Measurements from ENCODE around the gene IL9R.
A peak's percentile ranks its signal among the peaks of the same experiment; 100 is the strongest.
"Not testable (repeated sequence)": the region's sequence is repeated elsewhere in the genome, so short reads cannot be mapped to it uniquely, and the experiment has no call there.

Gene IL9R

DNA sequence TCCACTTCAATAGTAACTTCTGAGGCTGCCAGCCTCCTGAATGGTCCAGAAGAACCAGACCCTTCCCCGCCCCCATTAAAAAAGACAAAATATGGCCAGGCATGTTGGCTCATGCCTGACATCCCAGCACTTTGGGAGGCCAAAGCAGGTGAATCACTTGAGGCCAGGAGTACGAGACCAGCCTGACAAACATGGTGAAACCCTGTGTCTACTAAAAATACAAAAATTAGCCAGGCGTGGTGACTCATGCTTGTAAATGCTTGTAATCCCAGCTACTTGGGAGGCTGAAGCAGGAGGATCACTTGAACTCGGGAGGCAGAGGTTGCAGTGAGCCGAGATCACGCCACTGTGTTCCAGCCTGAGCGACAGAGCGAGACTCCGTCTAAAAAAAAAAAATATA is 2.3 kb downstream of the IL9R start:
- DNase-seq: not testable (repeated sequence)

DNA sequence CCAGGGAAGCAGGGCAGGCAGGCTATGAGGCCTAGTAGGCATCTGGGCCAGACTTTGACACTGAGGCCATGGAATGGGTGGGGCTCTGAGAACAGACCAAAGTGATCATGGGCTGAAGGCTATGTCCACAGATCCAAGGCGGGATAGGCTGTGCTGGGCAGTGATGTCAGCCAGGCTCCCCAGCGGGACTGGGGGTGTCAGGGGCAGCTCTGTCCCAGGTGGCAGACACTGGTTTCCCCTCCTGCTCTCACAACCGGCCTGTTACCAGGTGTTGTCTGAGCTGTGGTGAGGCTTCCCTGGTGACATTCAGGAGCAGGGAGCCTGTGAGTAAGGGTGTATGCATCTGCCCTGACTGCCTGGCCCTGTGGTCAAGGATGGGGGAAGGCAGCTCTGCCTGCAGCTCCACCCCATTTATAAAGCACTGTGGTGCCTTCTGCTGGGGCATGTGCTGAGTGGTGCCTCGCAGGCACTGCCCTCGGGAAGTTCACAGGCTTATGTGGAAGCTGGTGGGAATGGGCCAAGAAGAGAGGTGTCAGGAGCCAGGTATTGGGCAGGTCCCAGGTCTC is 2.9 kb downstream of the IL9R start:
- DNase-seq: no peak

DNA sequence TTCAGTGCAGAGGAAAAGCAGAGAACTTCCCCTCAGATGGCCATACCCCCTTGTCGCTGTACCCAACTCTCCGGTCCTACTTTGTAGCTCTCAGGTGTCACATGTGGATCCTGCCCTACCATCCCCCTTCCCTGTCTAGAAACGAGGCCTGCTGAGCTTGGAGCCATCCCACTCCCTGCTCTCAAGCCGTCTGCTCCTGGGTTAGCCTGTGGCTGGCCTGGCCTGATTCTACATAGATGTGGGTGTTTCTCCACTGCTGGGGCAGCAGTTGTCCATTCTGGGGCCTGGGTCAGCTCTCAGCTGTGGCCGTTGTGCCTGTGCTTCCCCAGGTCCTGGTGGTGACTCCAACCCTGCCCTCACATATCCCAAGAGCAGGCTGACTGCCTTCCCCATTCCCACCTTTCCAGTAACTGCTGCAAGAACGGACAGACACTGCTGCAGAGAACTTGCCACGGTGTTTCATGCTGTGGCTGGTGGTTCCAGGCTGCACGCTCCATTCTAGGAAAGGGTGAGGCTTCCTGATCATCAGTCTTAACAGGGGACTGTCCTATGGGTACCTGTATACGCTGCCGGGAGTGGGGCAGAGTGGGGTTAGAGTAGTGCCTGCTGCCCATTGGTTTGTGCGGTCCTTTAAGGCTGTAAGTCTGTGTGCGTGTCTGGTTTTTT is 3.6 kb downstream of the IL9R start:
- DNase-seq: no peak

DNA sequence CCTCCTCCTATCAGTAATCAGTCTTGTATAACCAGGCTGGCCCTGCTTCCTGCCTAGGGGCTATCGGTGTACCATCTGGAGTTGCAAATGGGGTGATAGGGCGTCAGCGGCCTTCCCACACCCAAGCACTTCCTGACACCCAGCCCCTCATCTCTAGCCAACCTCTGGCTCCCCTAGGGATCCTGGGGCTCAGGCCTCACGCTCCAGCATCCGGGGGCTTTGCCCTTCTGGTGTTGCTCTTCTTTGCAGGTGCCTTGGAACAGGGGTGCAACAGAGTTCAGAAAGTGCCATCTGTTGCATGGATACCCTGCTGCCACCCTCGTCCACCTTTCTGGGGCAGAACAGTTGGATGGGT is 4.1 kb downstream of the IL9R start:
- no peak for DNase-seq

DNA sequence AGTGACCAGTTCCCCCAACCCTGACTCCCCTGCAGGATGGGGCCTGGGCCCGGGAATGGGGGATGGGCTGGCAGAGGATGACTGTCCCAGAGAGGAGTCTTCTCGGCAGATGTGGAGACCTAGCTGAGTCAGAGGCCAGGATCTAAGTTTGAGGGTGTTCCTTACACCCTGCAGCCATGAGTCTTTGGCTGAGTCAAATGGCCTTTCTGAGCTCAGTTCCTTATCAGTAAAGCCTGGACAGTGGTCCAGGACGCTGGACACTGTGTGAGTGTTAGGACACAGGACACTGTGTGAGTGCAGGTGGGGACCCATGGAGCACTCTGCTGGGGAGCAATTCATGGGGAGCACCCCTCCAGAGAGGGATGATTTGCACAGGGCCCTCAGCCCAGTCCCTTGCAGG is 5.0 kb downstream of the IL9R start:
- DNase-seq: no peak

DNA sequence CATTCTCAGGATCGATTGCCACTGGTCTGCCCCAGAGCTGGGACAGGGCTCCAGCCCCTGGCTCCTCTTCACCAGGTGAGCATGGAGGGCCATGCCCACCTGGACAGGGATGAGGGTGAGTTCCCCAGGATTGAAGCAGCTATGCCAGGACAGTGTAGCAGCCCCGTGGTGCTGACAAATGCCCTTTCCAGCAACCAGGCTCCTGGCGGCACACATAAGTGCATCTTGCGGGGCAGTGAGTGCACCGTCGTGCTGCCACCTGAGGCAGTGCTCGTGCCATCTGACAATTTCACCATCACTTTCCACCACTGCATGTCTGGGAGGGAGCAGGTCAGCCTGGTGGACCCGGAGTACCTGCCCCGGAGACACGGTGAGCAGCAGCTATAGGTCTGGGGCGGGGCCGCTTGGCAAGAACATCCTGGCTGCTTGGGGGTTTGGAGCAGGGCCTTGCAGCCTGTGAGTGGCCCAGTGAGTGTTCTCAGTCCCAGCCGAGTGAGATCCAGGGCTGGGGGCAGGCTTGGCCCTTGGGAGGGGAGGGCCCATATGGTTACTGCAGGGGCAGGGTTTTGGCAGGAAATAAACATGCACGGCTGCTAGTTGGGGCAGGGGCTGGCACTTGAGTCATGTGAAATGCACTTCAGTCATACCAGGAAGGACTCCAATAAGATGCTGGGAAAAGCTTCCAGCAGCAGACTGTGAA is 6.1 kb downstream of the IL9R start:
- no peak for DNase-seq

DNA sequence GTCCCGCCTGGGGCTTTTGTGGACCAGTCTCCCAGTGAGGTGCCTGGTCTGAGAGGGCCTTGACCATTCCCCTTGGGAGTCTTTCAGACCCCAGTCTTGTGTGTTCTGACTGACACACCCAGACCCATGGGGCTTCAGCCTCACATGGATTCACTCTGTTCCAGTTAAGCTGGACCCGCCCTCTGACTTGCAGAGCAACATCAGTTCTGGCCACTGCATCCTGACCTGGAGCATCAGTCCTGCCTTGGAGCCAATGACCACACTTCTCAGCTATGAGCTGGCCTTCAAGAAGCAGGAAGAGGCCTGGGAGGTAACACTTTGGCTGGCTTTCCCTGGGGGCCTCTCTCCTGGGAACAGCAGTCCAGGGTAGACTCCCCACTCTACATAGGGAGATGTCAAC is 6.8 kb downstream of the IL9R start:
- no peak for DNase-seq

DNA sequence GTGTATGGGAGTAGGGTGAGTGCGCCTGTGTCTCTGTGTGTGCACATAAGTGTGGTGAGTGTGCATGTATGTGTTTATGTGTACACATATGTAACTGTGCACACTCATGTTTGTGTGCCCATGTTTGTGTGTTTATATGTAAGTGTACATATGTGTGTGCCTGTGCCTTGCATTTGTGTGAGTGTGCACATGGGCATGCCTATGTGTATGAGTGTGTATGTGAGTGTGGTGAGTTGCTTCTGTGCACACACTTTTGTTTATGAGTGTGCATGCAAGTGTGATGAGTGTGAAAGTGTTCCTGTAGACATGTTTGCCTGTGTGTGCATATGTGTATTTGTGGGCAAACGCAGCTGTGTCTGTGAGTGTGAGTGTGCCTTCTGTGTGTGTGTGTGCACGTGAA is 7.2 kb downstream of the IL9R start:
- no peak for DNase-seq

DNA sequence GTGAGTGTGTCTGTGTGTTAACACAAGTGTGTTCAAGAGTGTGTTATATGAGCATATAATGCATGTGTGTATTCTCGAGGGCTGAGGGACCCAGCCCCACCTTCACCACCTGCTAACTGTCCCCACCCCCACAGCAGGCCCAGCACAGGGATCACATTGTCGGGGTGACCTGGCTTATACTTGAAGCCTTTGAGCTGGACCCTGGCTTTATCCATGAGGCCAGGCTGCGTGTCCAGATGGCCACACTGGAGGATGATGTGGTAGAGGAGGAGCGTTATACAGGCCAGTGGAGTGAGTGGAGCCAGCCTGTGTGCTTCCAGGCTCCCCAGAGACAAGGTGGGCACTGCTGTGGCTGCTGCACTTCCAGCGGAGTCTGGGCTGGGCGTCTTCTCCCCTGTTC is 7.6 kb downstream of the IL9R start:
- no peak for DNase-seq

DNA sequence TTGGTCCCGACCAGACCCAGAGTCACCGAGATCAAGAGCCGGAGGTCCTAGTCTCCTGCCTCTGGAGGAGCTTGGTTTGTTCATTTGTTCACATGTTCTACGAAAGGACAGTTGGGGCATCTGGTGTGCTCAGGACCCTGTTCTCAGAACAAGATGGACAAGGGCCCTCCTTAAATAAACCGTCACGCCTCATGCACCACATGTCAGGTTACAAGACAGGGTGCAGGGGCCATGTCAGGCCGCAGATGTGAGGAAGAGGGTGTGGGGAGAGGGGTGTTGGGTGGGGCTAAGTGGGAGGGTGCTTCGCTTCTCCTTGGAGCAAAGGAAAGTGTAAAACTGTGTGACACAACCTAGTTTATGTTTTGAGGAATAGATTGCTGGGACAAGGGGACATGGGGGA is 9.0 kb downstream of the IL9R start:
- DNase-seq: not testable (repeated sequence)

DNA sequence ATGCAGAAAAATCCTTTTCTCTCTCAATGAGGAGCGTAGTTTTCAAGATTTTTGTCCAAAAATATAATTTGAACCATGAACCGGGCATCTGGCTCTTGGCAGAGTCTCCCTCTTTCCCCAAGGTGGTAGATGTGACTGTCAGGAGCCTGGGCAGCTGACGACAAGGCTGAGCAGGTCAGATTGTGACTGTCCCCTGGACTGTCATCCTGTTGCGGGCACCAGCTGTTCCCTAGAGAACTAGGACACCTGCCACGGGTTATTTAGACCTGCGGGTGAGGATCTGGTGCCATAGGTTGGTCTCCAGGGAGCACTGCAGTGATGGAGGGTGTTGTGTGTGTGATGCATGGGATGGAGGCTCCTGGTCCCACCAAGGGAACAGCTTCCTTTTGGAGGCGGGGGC is 10.9 kb downstream of the IL9R start:
- not testable (repeated sequence) for DNase-seq

DNA sequence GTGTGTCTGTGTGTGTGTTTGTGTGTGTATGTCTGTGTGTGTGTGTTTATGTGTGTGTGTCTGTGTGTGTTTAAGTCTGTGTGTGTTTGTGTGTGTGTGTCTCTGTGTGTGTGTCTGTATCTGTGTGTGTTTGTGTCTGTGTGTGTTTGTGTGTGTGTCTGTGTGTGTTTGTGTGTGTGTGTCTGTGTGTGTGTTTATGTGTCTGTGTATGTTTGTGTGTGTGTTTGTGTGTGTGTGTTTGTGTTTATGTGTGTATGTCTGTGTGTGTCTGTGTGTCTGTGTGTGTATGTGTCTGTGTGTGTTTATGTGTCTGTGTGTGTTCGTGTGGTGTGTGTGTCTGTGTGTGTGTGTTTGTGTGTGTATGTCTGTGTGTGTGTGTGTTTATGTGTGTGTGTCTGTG is 11.4 kb downstream of the IL9R start:
- no peak for DNase-seq

DNA sequence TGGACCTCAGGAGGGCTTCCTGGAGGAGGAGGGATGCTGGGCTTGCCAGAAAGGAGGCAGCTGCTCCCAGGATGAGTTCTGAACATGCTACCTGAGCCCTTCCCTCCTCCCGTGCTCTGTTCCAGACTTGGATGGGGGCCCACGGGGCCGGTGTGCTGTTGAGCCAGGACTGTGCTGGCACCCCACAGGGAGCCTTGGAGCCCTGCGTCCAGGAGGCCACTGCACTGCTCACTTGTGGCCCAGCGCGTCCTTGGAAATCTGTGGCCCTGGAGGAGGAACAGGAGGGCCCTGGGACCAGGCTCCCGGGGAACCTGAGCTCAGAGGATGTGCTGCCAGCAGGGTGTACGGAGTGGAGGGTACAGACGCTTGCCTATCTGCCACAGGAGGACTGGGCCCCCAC is 12.2 kb downstream of the IL9R start:
- DNase-seq: not testable (repeated sequence)

DNA sequence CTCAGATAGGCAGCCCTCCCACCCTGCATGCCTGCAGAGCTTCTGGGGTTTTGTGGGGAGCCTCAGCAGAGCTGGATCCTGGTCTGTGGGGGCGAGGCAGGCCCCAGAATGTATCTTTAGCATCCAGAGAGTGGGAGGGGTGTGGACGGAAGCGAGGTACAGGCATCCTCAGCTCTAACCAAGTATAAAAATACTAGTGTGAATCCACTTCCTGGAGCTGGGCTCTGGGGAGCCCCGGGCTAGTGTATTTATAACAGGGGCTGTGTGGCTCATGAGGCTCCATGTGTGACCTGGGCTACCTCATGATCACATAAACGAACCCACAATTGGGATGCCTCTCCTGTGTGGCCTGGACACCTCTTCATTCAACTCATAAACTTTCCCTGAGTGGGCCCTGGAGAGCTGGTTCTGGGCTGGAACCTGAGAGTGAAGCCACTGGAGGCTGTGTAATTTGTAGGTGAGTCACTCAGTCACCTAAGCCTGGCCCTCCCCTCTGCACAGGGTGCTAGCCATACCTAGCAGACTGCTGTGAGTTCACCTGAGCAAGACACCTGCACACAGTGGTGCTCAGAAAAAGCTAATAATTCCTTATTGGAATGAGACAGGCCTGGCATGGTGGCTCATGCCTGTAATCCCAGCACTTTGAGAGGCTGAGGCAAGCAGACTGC is 15.9 kb downstream of the IL9R start:
- DNase-seq: not testable (repeated sequence)

DNA sequence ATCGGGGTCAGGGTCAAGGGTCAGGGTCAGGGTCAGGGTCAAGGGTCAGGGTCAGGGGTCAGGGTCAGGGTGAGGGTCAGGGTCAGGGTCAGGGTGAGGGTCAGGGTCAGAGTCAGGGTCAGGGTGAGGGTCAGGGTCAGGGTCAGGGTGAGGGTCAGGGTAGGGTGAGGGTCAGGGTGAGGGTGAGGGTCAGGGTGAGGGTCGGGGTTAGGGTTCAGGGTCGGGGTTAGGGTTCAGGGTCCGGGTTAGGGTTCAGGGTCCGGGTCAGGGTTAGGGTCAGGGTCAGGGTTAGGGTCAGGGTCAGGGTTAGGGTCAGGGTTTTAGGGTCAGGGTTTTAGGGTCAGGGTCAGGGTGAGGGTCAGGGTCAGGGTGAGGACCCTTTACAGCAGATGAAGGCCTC is 22.4 kb downstream of the IL9R start:
- not testable (repeated sequence) for DNase-seq

DNA sequence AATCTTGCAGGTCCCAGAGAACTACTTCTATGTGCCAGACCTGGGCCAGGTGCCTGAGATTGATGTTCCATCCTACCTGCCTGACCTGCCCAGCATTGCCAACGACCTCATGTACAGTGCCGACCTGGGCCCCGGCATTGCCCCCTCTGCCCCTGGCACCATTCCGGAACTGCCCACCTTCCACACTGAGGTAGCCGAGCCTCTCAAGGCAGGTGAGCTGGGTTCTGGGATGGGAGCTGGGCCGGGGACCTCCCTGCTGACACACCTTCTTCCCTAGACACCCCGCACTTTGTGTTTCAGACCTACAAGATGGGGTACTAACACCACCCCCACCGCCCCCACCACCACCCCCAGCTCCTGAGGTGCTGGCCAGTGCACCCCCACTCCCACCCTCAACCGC is 25.5 kb downstream of the IL9R start:
- not testable (repeated sequence) for DNase-seq

DNA sequence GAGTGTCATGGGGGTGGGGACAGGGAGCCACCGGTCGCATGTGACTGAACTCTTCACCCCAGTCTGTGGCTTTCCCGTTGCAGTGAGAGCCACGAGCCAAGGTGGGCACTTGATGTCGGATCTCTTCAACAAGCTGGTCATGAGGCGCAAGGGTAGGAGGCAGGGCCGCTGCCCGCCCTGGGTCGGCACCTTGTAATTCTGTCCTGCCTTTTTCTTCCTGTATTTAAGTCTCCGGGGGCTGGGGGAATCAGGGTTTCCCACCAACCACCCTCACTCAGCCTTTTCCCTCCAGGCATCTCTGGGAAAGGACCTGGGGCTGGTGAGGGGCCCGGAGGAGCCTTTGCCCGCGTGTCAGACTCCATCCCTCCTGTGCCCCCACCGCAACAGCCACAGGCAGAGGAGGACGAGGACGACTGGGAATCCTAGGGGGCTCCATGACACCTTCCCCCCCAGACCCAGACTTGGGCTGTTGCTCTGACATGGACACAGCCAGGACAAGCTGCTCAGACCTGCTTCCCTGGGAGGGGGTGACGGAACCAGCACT is 27.5 kb downstream of the IL9R start:
- not testable (repeated sequence) for DNase-seq

DNA sequence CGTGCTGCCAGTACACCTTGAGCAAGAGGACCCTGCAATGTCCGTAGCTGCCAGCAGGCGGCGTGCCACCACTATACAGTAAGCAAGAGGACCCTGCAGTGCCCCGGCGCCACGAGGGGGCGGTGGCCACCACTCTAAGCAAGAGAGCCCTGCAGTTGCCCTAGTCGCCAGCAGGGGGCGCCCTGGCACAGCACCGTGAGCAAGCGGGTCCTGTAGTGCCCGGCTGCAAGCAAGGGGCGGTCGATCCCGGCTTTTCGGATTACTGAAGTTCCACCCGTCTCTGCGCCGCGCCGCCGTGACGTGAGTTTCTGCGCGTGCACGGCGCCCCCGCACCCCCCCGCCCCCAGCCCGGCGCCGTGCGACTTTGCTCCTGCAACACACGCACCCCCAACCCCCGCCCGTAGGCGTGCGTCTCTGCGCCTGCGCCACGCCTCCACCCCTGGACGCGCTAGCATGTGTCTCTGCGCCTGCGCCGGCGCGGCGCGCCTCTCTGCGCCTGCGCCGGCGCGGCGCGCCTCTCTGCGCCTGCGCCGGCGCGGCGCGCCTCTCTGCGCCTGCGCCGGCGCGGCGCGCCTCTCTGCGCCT is 31.2 kb downstream of the IL9R start:
- DNase-seq: not testable (repeated sequence)

DNA sequence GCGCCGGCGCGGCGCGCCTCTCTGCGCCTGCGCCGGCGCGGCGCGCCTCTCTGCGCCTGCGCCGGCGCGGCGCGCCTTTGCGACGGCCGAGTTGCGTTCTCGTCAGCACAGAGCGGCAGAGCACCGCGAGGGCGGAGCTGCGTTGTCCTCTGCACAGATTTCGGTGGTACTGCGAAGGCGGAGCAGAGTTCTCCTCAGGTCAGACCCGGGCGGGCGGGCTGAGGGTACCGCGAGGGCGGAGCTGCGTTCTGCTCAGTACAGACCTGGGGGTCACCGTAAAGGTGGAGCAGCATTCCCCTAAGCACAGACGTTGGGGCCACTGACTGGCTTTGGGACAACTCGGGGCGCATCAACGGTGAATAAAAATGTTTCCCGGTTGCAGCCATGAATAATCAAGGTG is 31.8 kb downstream of the IL9R start:
- not testable (repeated sequence) for DNase-seq

DNA sequence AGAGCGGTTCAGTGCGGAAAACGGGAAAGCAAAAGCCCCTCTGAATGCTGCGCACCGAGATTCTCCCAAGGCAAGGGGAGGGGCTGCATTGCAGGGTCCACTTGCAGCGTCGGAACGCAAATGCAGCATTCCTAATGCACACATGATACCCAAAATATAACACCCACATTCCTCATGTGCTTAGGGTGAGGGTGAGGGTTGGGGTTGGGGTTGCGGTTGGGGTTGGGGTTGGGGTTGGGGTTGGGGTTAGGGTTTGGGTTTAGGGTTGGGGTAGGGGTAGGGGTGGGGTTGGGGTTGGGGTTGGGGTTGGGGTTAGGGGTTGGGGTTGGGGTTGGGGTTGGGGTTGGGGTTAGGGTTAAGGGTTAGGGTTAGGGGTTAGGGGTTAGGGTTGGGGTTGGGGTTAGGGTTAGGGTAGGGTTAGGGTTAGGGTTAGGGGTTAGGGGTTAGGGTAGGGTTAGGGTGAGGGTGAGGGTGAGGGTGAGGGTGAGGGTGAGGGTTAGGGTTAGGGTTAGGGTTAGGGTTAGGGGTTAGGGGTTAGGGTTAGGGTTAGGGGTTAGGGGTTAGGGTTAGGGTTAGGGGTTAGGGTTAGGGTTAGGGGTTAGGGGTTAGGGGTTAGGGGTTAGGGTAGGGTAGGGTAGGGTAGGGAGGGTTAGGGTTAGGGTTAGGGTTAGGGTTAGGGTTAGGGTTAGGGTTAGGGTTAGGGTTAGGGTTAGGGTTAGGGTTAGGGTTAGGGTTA is 32.4 kb downstream of the IL9R start:
- DNase-seq: not testable (repeated sequence)

DNA sequence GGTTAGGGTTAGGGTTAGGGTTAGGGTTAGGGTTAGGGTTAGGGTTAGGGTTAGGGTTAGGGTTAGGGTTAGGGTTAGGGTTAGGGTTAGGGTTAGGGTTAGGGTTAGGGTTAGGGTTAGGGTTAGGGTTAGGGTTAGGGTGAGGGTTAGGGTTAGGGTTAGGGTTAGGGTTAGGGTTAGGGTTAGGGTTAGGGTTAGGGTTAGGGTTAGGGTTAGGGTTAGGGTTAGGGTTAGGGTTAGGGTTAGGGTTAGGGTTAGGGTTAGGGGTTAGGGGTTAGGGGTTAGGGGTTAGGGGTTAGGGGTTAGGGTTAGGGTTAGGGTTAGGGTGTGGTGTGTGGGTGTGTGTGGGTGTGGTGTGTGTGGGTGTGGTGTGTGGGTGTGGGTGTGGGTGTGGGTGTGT is 33.0 kb downstream of the IL9R start:
- DNase-seq: peak; percentile 43 to 52
